NCI-H2227 (cell line): ENCODE data around the gene RYR3.
A peak's percentile ranks its signal among the peaks of the same experiment; 100 is the strongest.

Experiments used
- DNase-seq: peaks from one replicate; lab custom pipeline; 2025; ENCODE audit not compliant: unreplicated experiment; lab: John Stamatoyannopoulos, UW

Gene RYR3

GRCh38 chr15:33738941-33739664 is 428.3 kb downstream of the RYR3 start:
- no peak for DNase-seq

- peak; percentile 45 for DNase-seq
Measured at GRCh38 chr15:33742306-33742705, 431.5 kb downstream of the RYR3 start.

DNA sequence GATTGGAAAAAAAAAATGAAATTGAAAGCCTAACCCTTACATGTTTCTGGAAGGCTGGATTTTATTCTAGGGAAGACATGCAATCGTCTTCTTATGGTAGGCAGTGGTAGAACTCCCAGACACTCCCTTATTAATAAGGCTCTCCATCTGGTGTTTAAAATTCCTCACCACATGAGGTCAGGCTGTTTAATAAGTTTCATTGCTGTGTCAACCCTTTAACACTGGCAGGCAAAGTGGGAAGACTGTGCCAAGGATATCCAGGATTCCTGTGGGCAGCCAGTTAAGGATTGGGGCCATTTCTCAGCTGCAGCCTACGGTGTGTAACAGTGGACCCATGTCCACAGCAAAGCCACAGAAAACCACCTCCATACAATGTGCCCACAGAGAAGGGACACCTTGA is 432.0 kb downstream of the RYR3 start:
- no peak for DNase-seq

- DNase-seq: no peak
Measured at GRCh38 chr15:33746203-33746602, 435.4 kb downstream of the RYR3 start.

DNA sequence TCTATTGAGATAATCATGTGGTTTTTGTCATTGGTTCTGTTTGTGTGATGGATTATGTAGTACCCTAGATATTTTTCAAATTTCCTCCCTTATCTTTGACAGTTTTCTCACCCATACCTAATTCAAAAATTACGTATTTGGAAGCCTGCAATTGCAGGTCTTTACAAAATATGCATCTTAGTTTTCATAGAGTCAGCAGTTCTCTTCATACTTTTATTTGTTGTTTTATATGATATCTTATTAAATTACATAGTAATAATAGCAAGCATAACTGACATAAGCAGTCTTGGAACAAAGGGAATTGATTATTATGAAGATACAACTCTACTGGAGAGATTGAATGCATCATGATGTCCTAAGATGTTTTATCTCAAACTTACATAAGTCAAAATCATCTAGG is 442.2 kb downstream of the RYR3 start:
- no peak for DNase-seq

- DNase-seq: no peak
Measured at GRCh38 chr15:33754242-33754641, 443.5 kb downstream of the RYR3 start.

DNA sequence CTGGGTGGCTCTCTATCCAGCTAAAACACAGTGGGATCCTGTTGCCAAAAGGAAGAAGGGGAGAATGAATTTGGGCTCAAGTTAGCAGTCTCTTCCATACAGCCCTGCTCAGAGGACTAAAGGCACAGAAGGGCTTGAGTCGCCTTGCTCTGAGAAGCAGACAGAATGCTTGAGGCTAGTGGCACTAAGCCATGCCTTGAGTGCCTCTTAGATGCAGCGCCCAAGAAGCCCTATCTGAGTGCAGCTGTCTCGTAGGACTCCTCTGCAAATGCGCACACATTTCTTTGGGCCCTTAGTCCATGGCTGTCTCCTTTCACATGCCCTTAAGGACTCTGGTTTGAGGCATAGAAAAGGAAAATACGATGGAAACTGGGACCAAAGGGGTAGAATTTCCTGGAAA is 446.2 kb downstream of the RYR3 start:
- no peak for DNase-seq

- DNase-seq: no peak
Measured at GRCh38 chr15:33757516-33758232, 446.9 kb downstream of the RYR3 start.

GRCh38 chr15:33766389-33766788 is 455.6 kb downstream of the RYR3 start:
- DNase-seq: no peak

GRCh38 chr15:33768670-33769190 is 458.0 kb downstream of the RYR3 start:
- DNase-seq: no peak

DNA sequence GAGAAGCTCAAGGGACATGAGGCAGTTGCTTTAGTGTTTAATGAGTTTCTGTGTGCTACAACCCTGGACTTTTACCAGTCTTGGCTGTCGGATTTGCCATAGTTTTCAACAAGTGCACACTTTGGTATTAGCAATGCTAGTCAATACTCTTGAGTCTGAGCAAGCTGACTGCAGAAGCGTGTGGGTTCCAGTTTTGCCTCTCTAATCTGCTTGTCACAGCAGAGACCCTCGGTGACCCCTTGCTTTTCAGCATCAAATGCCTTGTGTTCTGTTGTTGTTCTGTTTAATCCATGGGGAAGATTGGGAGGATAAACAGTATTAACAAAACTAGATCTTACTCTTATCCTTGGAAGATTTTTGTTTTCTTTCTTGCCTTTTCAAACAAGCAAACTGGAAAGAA is 463.2 kb downstream of the RYR3 start:
- no peak for DNase-seq

DNA sequence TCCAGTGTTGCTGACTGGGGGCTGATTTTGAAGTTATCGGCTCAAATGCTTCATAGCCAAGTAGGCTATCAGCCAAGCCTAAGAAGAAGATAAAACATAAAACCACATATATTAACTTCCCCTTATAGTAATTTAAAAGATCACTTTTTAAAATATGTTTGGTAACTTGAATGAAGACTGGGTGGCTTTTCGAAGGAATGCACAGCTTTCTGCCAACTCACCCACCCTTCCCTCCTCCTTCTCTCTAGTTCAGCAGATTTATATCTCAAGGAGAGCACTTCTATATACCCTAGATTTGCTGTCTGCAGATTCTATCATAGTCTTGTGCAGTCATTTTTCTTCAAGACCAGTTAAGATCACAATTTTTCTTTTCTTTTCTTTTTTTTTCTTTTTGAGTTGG is 468.1 kb downstream of the RYR3 start:
- no peak for DNase-seq

DNA sequence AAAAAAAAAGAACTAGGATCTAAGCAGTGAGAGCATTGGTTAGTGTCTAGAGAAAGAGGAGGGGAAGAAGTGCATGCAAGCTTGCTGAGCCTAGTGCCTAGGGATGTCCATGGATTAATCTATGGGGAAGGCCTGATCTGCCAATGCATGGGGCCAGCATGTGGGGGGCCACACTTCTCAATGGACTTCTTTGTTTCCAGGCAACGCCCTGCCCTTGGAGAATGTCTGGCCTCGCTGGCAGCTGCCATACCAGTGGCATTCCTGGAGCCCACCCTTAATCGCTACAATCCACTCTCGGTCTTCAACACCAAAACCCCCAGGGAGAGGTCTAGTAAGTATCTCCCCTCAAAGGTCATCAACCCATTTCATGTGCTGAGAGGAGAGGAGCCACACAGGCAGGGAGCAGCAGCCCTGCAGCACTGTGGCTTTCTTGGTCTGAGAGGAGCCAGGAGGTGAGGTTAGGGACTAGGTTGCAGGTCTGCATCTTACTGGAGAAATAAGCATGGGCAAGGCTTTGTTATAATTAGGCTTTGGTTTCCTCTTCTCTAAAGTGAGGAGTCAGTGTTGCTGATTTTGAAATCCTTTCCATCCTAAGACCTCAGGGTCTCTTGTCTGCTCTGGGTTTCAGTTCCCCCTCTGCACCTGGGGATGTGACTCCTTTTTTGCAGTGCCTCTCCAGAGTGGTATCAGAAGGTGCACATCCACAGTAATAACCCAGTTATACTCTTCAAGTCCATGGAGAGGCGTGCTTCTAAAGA is 469.4 kb downstream of the RYR3 start:
- no peak for DNase-seq

- no peak for DNase-seq
Measured at GRCh38 chr15:33782966-33783365, 472.2 kb downstream of the RYR3 start.

DNA sequence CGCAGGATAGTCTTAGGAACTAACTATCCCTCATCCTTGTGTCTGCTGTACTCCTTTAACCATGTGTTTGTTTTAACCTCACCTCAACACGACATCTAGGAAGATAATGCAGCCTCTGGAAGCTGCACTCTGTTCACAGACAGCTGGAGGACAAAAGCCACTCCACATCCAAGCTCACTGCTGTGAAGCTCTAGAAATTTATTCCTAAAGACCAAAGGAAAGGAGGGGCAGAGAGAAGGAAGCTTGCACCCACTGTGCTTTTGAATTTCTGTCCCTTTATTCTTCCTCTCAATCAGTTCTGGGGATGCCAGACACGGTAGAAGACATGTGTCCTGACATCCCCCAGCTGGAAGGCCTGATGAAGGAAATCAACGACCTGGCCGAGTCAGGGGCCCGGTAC is 474.6 kb downstream of the RYR3 start:
- DNase-seq: no peak

DNA sequence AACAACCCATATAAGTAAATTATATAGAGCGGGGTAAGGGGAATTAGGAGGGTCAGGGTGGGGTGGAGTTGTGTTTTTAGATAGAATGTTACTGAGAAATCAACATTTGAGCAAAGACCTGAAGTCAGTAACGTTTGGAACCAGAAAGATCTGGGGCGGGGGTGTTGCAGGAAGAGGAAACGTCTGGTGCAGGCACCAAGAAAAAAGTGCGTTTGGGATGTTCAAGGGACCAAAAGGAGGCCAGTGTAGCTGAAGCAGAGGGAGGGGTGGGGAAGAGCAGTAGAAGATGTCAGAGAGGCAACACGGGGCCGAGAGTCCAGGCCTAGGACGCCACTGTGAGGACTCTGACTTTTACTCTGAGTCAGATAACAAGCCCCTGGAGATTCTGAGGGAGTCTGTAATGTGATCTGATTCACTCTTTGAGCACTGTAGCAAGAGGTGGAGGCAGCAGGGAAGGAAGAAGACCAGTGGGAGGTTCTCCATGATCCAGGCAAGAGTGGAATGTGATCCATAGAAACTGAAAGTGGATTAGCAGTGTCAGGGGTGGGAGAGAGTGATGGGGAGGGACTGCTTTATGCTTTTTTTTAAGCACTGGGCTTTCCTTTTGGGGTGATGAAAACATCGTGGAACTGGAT is 478.3 kb downstream of the RYR3 start:
- no peak for DNase-seq

GRCh38 chr15:33794453-33794852 is 483.7 kb downstream of the RYR3 start:
- no peak for DNase-seq

DNA sequence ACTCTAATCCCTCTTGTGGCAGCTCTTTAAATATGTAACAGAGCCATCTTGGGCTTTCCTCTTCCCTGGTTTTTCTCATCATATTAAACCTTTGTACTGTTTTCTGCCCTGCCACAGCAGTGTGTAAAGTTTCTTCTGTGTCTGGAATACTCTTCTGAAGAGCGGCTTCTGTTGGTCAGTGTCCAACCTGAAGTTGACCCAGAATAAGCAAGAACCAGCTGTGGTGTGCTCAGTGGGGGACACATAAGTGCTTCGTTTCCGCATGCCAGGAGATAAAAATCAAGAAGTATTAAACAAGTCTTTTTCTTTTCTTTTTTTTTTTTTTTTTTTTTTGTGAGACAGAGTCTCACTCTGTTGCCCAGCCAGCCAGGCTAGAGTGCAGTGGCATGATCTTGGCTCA is 484.3 kb downstream of the RYR3 start:
- DNase-seq: no peak

DNA sequence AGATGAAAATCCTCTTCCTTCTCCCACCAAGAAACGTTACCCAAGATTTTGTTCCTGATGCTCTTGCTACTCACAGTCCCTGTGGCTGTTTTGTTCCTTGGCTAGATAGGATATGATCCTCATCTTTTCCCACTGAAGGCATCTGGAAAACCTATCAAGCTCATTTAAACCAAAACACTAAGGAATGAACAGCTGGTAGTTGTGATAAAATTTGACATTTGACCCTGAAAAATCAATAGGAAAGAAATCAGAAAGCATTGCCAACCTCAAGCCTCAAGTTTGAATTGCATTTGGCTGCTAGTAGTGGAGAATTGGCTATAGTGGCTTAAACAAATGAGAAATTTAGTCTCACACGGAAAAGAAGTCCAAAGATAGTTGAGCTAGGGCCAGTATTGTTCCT is 486.9 kb downstream of the RYR3 start:
- DNase-seq: no peak

- DNase-seq: no peak
Measured at GRCh38 chr15:33801954-33802353, 491.2 kb downstream of the RYR3 start.

- no peak for DNase-seq
Measured at GRCh38 chr15:33807665-33808064, 496.9 kb downstream of the RYR3 start.
